Activated CD4-positive, alpha-beta T cell treated with anti-CD3 and anti-CD28 coated beads for 24 hours (primary cell): ENCODE measurements around the gene UBE2S.
"Not testable (repeated sequence)": the region's sequence is repeated elsewhere in the genome, so short reads cannot be mapped to it uniquely, and the experiment has no call there.

Experiments
- DNase-seq, 2 donors: peaks; one replicate each; pipeline ENCODE4 v3.0.0-alpha.2; 2020; ENCODE audit warnings: low read depth in 2 of 2

The UBE2S gene

DNA sequence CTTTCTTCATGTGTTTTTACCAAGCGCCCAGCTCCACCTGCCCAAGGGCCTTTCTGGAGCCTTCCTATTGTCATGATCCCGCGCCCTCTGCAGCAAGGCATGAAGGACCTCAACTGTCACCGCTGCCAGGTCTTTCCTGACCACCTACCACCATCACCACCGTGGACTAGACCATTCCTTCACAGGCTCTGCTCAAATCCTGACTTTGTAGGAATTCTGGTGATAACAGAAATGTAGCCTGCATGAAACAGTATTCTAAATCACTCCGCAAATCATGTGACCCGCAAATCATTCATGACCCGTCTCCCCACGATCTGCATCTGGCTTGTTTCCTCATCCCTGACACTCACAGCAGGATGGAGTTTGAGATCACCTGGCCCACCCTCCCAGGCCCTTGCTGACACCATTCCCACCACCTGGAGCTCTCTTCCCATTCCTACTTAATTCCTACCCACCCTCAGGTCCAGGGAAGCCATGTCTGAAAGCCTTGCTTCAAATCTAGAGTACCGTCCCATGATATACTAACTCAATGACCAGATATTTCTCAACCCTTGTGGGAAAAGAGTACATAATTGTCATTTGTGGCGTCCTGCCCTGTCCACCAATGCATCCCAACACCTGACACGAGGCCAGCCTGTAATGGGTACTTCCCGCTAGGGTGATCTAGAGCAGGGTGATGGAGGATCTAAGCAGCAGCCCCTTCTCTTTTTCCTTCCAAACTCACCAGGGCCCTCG is 1.3 kb downstream of the UBE2S start:
- DNase-seq: no peak

DNA sequence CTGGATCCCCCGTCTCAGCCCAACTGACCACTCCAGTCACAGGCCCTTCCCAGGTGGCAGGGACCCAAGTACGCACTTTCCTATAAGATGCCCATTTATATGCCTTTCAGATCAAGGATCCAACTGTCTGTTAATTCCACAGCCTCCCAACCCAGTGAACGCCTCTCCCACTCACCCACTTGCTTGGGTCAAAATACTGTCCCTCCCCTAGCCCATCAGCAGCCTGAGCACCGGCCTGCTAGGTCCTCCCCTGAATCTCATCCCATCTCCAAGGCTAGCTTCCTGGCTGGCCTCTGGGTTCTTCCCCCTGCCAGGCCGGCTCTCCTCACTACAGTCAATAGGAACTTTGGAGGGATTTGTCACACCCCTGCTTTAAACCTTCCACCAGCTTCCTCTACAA is 1.9 kb downstream of the UBE2S start:
- DNase-seq: no peak

DNA sequence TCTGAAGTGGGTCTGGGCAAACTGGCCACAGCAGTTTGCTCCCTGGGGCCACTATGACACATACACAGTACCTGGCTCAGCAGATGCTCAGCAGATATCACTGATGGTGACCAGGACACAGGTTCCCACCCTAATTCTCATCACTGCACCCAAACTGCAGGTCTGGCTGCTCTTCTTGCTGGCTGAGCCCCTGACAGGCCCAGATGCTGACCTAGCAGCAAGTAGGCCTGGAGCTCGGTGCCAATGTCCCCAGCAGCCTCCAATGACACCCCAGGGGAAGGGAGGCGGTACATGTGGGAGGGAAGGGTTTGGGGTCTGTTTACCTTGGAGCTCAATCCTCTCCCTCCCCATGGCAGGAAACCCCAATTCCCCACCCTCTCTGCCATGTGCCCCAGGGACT is 5.1 kb downstream of the UBE2S start:
- no peak for DNase-seq

DNA sequence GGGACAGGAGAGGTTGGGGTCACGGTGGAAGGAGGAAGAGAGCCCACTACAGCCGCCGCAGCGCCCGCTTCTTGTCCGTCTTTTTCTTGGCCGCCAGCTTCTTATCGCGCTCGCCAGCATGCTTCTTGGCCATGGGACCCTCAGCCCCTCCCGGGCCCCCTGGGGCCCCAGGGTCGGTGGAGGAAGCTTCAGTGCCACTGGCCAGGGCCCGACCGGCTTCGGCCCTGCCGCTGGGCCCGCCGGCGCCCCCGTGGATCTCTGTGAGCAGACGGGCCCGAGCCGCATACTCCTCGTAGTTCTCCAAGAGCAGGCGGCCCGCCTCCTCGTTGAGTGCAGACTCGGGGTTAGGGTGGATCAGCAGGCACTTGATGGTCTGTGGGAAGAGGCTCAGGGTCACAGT is 6.2 kb downstream of the UBE2S start:
- DNase-seq: not testable (repeated sequence)

DNA sequence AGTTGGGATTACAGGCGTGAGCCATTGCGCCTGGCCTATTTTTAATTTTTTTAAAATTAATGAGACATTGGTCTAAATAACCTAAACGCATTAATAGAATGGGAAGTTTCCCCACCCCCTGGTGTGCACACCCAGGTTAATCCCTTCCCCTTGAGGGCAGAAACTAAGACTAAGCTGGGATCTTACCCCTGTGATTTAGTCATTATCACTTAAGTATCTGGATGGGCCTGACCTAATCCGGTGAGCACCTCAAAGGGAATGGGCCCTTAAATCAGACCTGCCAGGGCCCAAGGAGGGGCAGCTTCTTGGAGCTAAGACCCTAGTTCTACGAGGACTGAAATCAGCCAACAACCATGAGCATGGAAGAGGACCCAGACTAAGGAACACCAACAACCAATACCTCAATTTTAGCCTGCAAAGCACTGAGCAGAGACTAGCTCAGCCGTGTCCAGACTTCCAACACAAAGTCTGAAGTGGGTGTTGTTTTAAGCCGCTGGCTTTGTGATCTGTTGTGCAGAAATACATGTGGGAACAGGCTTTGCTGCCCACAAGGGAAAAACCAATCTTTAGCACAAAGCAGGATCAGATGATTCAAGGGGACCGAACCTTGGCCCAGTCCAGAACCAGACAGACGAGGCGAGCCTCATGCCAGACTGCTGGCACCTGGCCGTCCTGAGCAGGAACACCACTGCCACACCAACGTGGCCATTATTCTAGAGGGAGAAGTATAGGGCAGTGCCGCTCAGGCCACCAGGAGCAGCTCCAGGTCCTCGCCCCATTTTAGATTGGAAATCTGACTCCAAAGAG is 7.1 kb downstream of the UBE2S start:
- no peak for DNase-seq

DNA sequence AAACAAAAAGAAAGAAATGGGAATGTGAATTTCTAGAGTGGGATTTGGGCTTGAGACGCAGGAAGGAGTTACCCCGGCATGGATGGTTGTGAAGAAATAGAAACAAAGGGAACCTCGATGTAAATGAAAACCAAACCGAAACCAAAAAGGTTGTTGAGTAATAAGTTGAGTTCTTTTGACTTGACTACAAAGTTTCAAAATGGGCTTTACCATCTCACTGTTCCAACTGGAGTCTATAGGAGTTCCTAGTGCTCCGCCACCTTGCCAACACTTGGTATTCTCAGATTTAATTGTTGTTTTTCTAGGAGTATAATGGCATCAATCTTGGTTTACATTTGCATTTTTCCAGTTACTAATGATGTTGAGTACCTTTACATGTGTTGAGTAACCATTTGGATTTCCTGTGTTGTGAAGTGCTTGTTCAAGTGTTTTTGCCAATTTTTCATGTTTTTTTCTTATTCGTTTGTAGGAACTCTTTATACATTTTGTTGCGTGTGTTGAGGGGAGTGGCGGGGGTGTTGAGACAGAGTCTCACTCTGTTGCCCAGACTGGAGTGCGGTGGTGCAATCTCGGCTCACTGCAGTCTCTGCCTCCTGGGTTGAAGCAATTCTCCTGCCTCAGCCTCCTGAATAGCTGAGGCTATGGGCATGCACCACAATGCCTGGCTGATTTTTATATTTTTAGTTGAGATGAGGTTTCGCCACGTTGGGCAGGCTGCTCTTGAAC is 9.2 kb downstream of the UBE2S start:
- DNase-seq: no peak

DNA sequence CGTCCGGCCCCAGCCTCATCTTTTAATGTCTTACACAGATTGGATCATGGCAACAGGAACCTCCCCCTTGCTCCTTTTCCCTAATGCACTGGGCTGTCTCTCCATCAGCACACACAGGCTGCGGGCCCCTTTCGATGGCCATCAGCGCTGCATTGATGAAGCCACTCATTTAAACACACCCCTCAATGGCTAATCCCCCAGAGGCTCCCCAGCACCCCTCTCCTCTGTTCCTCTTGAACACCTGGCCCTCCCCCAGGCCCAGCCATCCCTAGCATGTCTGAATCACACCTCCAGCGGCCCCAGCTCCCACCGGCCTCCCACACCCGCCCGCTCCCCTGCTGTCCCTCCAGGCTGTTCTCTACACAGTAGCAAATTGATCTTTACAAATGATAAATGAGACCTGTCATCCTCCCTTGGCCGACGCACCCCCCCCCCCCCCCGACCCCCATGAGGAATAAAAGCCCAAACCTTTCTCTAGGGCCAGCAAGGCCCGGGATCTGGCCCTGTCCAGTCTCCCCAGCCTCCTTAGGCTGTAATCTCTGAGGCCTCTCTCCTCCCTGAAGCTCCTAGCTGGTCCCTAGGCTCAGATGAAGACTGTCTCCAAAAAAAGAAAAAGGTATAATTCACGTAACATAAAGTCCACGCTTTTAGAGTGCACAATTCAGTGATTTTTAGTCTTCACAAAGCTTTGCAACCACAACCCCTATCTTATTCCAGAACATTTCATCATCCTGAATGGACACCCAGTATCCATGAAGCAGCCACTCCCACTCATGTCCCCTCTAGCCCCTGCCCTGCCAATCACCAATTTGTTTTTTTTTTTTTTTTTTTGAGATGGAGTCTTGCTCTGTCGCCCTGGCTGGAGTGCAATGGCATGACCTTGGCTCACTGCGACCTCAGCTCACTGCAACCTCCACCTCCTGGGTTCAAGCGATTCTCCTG is 14.5 kb downstream of the UBE2S start:
- DNase-seq: no peak

DNA sequence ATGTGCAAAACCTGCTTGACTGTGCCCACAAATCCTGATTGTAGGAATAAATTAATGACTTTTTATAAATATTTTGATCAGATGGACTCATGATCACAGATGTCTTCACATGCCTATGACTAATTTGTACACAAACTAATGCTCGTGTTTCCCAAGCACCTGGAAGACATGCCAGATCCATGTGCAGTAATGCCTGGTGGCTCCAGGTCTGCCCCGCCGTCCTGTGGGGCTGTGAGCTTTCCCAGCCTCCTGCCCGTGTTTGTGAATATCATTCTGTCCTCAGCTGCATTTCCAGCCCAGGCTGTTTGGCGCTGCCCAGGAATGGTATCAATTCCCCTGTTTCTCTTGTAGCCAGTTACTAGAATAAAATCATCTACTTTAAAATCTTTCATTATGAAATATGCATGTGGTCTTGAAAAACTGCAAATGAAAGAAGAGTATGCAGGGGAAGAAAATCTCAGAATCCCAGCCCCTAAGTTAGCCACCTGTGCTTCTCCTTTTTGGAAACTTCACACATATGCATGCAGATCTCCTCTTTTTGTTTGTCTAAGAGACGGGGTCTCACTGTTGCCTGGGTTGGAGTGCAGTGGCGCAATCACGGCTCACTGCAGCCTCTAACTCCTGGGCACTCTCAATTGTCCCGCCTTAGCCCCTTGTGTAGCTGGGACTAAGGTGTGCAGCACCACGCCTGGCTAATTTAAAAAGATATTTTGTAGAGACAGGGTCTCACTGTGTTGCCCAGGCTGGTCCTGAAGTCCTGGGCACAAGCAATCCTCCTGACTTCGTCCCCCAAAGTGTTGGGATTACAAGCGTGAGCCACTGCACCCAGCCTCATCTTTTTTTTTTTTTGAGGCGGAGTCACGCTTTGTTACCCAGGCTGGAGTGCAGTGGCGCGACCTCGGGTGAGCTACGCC is 15.6 kb downstream of the UBE2S start:
- no peak for DNase-seq

DNA sequence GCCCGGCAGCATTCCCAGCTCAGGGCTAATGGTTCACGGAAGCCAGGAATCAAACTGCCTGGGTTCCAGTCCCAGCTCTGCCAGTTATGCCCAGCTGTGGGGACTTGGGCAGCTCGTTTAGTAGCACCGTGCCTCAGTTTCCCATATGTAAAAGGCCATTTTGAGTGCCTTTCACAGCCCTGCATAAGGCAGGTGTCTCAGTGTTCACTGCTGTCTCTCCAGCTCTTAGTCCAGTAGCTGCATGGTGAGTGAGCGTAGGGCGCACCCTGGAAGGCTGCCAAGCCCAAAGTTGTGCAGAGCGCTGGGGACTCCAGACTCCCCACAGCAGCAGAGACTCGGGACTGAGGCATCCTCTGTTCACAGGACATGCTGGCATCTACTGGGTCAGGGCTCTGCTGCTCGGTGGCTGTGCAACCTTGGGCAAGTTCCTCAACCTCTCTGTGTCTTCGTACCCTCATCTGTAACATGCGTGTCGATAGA is 16.4 kb downstream of the UBE2S start:
- no peak for DNase-seq

DNA sequence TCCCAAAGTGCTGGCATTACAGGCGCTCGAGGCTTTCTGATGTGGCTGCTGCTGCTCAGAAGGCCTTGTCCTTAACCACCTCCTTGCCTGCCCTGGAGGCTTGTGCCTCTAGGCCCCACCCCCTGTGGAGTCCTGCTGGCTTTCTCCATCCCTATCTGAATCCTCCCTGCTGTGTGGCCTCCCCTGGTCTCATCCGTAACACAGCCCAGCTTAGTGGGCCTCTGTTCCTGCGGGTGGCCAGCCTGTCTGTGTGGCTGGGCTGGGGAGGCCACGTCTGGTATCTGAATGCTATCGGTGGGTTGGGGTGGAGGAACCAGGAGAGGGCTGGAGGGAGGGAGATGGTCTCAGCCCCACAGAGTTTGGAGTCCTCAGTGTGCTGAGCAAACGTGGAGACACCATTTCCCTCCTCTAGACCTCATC is 17.1 kb downstream of the UBE2S start:
- no peak for DNase-seq

DNA sequence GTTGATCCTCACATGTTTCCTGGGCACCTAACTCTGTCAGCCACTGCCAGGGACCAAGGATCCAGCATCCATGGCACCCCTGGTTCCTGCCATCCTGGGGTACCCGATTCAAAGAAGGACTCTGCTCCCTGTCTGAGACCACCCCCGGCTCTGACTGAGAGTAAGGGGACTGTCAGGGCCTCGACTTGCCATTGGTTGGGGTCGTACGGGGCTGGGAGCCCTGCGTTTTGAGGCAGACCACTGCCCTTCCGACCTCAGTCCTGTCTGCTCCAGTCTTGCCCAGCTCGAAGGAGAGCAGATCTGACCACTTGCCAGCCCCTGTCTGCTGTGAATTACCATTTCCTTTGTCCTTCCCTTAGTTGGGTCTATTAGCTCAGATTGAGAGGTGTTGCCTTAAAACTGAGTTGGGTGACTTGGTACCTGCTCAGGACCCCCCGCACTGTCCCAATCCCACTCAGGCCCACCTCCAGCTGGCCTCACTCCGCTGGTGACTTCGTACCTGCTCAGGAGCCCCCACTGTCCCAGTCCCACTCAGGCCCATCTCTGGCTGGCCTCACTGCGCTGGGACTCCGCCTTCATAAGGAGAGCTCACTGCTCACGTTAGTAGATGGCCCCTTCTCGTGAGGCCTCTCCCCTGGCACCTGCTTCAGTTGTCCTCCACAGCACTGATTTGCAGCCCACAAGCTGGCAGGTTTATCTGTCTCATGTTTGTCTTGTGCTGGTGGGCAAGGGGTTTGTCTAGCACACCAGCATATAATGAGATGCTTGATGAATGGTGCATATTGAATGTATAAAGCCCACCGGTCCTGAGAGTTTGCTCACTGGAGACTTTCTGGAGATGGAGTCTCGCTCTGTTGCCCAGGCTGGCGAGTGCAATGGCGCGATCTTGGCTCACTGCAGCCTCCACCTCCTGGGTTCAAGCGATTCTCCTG is 17.9 kb downstream of the UBE2S start:
- no peak for DNase-seq

DNA sequence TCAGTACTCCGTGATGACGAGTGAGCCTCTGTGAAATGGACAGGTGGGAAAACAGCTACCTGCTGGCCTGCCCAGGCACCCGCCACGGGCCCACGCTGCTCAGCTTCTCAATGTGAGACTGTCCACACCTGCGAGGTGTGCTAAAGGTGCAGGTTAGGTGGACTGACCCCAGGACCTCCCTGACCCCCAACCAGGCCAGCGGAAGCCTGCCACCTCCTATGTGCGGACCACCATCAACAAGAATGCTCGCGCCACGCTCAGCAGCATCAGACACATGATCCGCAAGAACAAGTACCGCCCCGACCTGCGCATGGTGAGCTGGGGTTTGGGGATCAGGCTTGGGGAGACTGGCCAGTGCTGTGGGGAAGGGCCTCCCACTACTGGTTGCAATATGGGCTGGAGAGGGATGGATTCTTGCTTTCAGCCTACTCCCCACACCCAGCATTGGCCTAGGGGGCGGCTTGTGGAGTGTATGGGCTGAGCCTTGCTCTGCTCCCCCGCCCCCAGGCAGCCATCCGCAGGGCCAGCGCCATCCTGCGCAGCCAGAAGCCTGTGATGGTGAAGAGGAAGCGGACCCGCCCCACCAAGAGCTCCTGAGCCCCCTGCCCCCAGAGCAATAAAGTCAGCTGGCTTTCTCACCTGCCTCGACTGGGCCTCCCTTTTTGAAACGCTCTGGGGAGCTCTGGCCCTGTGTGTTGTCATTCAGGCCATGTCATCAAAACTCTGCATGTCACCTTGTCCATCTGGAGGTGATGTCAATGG is 19.7 kb downstream of the UBE2S start:
- DNase-seq: no peak

DNA sequence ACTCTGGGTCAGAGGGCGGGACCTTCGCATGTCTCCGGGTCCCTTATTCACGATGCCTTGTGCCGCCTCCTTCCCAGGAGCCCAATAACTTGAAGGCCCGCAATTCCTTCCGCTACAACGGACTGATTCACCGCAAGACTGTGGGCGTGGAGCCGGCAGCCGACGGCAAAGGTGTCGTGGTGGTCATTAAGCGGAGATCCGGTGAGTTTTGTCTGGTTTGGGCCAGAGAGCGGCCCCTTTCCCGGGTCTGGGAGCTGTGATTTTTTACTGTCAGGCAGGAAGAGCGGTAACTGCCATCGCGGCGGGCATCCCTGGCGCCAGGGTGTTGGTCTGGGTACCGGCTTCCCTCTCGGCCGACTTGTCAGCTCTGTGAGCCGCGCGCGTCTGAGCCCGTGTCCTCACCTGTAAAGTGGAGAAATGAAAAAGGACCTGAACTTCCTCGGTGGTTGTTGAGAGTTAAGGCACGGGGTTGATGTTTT is 21.1 kb downstream of the UBE2S start:
- no peak for DNase-seq

DNA sequence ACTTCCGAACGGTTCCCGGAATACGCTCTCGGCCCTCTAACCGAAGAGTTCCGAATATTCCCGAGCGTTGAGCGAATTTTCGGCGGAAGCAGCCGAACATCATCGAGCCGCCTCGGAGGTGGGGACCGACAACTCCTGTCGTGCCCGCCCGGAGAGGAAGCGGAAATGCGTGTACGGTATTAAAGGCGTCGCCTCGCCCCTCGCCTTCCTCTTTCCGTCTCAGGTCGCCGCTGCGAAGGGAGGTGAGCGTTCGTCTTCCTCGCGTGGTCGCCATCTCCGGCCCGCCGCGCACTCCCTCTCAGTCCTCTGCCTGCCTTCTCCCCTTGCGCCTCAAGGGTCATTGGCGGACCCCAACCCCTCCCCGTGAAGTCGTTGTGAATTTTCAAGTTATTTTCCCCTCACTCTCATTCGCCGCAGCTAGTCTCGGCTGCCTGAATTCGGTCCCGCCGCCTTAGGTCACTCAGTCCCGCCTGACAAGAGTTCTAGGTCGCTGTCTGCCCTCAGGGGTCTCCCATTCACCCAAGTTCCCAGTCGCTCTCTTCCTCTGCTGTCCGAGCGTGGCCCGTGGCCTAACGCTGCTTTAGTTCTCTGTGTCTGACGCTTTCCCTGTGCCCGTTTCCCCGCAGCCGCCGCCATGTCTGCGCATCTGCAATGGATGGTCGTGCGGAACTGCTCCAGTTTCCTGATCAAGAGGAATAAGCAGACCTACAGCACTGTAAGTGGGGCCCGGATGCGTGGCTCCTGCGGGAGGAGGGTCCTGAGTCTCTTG is 21.7 kb downstream of the UBE2S start, which contains the start of gene RPL28:
Gene RPL28 (plus strand): TSS at position 209 of the 769 bp plus-strand sequence. CDS start 426 bp downstream, at position 635.
- DNase-seq: peak; percentile 97 to 98

DNA sequence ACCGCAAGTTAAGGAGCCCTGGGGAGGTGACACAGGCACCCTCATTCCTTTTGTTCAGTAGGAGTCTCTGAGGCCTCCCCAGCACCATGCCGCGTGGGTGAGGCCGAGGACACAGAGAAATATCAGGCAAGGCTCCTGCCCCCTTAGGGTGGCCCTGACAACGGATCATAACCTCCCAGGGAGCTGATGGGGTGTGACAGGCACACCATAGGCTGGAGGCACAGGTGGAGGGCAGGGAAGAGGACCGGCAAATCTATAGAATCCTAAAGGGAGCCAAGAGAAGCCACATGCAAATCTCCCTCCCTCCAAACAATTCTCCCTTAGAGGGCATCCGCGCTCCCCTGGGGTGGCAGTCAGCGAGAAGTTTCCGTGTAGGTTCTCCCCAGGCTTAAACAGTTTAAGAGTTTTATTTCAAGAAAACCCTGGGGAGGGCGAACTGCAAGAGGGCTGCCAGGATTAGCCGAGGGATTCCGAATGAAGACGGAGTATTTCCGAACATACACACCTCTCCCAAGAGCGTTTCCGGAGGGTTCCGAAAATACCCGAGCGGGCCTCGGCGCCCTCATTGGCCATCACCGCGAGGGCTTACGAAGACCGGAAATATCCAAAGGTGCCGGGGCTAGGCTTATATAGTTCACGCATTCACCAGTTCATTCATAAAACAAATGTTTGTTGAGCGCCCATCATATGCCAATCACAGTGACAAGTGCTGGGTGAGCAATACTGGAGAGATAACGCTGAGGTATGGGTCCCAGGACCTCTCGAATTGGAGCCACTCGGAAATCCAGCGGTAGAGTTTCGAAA is 22.5 kb downstream of the UBE2S start:
- peak; percentile 95 to 98 for DNase-seq

DNA sequence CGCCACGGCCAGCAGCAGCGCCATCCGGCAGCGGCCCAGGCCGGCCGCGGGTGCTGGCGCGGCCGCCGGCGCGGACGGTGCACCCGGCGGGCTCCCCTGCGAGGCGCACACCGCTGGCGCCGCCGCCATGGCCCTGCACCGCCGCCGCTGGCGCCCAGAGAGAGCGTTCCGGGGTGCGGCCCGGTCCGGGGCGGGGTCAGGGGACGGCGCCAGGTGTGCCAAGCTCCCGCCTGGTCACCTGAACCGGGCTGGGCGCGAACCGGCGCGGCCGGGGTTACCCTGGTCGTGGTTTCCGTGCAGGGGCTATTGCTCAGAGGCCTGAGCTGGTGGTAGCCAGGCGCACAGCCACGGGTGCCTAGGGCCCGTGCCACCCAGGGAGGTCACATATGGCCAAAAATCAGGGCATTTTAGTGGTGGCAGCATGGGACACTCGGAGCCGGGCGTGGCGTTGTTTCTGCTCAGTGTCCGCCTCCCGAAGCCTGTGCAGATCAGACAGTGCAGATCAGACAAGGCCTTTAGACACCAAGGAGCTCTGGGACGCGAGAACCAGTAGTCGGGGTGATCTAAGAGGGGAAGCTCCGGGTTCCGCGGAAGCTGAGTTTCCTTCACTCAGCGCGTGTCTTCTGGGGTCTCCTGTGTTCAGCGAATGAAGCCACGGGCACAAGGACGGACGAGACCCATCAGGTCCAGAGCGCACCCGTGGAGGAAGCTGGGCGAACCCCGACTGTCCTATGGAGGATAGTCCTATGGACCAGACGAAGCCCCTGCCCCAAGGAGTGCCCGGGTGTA is 23.3 kb downstream of the UBE2S start, which contains the start of gene TMEM238:
Gene TMEM238 (minus strand): TSS at position 162 of the 789 bp plus-strand sequence. CDS start 33 bp downstream, at position 129.
- no peak for DNase-seq
